GM18867 (cell line): ENCODE measurements around the gene GMNN.
"Not testable (repeated sequence)": the region's sequence is repeated elsewhere in the genome, so short reads cannot be mapped to it uniquely, and the experiment has no call there.

Source experiments
- ATAC-seq: cut with Tn5 transposase; IDR thresholded peaks from one replicate; pipeline ENCODE4 v1.9.1; 2021; ENCODE audit warnings: mild to moderate bottlenecking, moderate library complexity; ENCODE audit not compliant: unreplicated experiment

The GMNN gene

DNA sequence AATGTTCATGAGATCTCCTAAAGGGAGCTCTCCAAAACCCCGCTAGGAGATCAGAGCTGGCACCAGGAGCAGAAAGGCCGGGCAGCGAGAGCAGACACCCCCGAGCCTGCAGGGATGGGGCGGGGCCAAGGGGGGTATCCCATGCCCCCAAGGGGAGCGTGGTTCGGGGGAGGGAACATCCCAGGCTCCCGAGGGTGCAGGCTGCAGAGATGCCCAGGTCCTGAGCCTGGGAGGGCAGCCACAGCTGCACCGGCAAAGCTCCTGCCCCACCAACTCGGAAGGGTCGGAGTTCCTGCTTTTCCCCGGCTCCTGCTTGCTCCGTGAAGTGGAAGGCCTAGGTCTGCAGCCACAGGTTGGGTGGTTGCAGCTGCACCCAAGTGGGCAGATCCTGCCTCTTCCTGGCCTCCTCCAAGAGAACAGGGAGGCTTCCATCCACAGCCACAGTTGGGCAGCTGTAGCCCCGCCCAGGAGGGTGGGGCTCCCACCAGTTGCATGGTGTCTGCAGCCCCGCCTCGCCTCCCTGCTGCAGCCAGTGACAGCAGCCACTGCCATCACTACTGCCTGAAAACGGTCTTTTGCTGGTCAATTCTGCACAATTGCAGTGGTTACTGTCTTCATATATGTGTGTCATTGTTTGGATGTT, 13.4 kb upstream of the GMNN start:
- no peak for ATAC-seq

DNA sequence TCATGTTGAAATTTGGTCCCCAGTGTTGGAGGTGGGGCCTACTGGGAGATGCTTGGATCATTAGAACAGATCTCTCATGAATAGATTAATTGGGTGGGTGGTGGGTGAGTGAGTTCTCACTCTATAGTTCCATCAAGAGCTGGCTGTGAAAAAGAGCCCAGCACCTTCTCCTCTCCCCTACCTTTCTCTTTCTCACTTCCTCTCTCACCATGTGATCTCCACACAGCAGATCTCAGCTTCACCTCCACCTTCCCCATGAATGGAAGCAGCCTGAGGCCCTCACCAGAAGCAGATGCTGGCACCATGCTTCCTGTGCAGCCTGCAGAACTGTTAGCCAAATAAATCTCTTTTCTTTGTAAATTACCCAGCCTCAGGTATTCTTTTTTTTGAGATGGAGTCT, 12.9 kb upstream of the GMNN start:
- ATAC-seq: no peak

DNA sequence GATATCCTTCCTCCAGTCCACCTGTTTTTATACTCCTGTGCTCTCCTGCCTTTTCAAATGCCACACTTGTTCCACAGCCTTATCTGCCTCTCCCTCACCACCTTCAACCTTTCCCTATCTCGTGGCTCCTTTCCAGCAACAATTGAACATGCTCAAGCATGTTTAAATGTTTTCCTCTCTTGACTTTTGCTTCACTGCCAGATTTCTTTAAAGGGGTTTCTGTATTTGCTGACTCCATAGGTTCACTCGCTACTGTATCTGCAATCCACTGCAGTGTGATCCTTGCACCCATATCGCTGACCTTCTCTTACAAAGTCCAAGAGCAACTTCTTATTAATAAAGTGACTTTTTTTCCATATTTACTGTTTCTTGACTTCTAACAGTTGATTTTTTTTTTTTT, 11.2 kb upstream of the GMNN start:
- no peak for ATAC-seq

DNA sequence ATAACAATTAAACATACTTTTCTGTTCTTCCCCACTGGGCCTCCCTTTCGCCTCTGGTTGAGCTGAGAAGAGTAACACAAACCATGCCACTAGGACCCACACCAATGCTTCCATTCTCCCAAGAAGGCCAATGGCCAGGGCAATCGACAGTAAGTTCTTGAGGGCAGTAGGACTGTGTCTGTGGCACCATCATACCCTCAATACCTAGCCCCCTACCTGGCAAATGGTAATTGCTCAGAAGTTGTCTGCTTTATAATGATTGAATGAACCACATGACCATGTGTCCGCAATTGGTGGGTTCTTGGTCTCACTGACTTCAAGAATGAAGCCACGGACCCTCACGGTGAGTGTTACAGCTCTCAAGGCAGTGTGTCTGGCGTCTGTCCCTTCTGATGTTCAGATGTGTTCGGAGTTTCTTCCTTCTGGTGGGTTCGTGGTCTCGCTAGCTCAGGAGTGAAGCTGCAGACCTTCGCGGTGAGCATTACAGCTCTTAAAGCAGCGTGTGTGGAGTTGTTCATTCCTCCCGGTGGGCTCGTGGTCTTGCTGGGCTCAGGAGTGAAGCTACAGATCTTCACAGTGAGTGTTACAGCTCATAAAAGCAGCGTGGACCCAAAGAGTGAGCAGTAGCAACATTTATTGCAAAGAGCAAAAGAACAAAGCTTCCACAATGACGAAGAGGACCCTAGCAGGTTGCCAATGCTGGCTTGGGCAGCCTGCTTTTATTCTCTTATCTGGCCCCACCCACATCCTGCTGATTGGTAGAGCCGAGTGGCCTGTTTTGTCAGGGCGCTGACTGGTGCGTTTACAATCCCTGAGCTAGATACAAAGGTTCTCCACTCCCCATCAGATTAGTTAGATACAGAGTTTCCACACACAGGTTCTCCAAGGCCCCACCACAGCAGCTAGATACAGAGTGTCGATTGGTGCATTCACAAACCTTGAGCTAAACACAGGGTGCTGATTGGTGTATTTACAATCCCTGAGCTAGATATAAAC, 9.6 kb upstream of the GMNN start:
- not testable (repeated sequence) for ATAC-seq

DNA sequence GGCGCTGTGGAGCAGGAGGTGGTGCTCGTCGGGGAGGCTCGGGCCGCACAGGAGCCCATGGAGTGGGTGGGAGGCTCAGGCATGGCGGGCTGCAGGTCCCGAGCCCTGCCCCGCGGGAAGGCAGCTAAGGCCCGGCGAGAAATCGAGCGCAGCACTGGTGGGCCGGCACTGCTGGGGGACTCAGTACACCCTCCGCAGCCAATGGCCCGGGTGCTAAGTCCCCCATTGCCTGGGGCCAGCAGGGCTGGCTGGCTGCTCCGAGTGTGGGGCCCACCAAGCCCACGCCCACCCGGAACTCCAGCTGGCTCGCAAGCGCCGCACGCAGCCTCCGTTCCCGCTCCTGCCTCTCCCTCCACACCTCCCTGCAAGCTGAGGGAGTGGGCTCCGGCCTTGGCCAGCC, 8.8 kb upstream of the GMNN start:
- ATAC-seq: not testable (repeated sequence)

DNA sequence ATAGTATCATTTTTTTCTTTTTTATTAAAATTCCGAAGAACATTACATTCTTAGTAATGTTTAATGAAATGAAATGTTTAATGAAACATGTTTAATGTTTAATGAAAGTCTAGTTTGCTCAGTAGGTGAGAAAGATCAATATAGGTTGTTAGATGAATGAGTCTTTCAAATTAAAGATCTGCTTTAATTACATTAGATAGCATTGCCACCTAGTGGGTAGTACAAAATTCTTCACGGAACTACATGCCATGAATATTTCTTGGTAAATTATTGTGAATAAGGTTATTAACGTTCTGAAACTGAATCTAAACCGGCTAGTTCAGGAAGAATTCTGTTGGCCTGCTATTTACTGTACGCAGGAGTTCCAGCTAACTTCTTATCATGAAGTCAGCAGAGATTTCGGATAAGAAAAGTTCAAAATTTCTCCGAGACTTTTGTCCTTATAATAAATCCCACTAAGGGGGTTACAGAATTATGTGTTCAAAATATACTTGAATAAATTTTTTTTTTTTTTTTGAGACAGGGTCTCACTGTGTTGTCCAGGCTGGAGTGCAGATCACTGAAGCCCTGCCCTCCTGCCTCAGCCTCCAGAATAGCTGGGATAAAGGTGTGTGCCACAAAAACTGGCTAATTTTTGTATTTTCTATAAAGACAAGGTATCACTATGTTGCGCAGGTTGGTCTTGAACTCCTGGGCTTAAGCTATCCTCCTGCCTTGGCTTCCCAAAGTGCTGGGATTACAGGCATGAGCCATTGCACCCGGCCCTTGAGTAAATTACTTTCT, 7.9 kb upstream of the GMNN start:
- ATAC-seq: peak; percentile 56

DNA sequence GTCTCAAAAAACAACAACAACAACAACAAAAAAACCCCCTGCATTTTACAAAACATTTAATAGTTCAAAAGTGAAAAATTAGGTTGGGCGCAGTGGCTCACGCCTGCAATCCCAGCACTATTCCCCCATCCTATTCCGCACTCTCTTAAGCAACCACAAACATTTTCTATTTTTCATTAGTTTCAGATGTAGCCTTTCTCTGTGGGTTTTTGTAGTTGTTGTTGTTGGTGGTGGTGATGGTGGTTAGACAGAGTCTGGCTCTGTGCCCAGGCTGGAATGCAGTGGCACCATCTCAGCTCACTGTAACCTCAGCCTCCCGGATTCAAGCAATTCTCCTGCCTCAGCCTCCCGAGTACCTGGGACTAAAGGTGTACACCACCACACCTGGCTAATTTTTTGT, 6.4 kb upstream of the GMNN start:
- no peak for ATAC-seq

DNA sequence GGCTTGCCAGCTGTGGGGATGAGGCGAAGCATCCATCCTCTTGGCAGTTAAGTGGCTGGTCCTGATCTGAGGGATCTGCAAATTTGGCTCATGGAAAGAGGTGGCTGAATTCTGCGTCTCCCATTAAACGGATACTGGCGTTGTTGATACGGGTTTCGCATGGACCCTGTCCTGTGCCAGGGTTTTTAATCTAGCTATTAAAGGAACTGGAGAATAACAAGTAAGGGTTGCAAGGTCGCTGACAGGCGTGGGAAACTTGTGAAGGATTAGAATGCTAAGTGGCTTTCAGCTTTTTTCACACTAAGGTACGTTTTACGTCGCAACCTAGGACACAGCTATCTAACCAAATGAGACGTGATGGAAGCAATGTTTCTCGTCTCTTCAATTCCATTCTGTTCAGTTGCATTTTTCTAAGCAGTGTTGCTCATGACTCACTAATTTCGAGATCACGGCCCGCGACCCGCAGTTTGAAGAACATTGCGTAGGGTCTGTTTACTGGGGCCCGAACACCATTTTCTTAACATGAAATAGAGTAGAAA, 852 bp downstream of the GMNN start:
- ATAC-seq: peak; percentile 7

DNA sequence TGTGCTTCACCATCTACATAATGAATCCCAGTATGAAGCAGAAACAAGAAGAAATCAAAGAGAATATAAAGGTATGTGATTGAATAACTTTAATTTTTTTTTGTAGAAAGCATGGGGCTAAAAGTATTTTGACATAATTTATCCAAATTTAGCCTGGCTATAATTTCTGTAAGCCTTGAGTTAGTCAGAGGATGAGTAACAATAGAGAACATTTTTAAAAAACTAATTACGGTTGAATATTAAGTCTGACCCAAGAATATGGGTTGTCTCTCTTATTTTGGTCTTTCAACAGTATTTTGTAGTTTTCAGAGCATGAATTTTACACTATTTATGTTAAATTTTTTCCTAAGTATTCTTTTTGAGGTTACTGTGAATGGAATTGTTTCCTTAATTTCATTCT, 2.5 kb downstream of the GMNN start:
- no peak for ATAC-seq

DNA sequence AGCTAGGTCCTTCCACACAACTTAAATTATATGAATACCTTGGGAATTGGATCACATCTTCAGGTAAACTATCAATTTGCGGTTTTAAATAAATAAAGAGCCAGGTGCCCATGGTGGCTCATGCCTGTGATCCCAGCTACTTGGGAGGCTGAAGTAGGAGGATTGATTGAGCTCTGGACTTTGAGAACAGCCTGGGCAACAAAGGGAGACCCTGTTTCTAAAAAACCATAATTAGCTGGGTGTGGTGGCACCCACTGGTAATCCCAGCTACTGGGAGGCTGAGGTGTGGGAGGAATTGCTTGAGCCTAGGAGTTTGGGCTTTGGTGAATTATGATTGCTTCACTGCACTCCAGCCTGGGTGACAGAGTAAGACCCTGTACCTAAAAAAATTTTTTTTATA, 3.4 kb downstream of the GMNN start:
- no peak for ATAC-seq

DNA sequence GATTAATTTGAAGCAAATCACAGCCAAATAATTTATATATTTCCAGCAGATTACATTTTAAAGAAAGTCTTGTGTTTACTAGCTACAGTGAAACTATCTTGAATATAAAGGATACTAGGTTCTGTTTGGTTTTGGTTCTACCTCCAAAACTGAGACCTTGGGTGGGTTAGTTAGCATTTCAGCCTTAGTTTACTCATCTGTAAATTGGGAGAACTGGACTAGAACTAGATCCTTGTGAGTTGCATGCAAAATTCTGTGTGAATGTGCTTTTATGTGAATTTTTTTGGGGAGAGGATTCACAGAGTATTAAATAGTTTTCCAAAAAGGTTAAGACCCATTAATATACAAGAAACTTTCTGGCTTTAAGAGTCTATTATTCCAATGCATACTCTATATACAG, 4.1 kb downstream of the GMNN start:
- ATAC-seq: no peak

DNA sequence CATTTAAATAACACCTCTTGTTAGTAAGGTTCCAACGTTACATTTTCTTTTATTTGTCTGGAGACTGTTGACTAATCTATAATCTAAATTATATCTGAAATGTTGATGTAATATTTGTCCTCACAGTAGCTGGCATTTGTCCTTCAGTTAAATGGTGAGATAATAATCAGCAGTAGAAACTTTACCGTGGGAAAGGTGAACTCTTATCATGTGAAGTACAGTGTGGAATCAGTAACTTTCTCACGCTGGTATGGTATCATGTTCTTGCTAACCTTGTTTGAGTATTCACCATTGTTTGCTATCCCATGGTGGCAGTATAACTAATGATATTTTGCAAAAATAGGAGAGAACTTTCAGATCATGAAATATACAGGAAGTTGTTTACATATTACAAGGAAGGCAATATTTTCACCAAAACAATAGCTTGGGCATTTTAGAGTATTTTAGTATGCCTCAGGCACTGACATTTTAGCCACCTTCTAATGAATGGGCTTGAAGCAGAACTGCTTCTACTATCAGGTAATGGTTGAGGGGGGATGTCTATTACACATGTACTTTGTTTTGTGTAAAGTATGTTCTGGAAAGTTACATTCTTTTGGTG, 4.8 kb downstream of the GMNN start:
- no peak for ATAC-seq

DNA sequence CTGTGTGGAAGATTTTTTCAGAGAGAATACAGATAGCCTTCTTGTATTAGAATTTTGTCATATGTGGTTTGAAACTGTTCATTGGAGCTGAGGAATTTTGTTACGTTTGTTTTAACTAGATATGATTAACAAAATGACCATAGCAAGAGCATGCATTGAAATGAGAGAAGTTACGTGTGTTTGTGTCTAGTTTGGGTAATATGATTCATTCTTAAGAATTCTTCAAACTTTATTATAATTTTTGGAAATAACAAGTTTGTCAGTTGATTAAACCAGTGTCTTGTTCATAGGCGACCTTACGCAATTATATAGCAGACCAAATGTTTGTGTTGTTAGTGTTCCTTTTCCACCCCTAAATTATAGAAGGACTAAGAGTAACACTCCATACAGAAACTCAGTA, 5.5 kb downstream of the GMNN start:
- ATAC-seq: no peak

DNA sequence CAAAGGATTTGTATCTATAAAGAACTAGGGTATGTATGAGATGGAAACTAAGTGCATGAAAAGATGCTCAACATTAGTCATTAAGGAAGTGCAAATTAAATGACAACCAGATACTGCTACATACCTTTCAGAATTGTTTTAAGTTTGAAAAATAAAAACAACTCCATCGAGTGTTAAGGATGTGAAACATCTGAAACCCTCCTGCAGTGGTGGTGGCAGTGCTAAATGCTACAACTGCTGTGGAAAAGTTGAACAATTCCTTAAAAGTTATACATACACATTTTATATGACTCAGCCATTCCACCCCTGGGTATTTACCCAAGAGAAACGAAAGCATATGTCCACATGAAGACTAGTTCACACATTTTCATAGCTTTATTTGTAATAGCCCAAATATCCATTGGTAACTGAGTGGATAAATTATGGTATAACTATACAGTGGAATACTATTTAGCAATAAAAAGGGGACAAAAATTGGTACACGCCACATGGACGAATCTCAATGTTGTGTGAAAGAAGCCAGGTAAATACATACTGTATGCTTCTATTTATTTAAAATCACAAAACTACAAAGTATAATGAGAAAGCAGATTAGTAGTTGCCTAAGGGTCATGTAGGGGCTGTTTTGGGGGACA, 13.4 kb downstream of the GMNN start:
- no peak for ATAC-seq

DNA sequence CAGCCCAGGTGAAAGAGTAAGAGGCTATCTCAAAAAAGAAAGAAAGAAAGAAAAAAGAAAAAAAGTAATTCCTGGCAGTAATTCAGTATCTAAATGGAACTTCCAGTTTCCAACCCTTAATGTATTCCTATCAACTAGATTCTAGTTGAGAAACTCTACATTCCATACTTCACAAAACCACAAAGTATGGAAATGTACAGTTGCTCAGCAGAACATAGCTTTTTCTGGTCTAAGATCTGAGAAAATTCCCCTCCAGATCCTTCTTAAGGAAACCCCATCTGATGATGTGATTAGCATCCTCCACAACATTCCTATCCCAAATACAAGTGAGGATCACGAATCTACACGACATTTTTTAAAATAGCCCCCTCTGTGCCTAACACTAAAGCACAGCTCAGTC, 20.4 kb downstream of the GMNN start:
- no peak for ATAC-seq

DNA sequence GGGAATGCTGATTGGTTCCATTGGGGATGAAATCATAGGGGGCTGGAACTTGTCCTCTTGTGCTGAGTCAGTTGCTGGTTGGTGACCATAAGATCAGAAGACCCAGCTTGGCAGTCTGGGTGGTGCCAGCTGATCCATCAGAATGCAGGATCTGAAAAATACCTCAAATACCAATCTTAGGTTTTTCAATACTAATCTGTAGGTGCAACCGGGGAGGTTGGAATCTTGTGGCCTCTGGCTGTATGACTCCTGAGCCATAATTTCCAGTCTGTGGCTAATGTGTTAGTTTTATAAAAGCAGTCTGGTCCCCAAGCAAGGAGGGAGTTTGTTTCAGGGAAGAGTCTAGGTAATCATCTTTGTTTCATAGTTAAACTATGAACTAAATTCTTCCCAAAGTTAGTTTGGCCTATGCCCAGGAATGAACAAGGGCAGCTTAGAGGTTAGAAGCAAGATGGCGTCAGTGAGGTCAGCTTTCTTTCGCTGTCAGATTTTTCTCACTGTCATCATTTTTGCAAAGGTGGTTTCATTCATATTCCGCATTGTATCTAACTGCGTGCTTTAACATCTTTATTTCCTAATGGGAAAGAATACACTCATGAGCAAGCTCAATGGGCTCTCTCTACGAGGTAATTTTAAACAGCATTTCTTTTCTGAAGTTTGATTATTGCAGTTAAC, 22.0 kb downstream of the GMNN start:
- no peak for ATAC-seq

DNA sequence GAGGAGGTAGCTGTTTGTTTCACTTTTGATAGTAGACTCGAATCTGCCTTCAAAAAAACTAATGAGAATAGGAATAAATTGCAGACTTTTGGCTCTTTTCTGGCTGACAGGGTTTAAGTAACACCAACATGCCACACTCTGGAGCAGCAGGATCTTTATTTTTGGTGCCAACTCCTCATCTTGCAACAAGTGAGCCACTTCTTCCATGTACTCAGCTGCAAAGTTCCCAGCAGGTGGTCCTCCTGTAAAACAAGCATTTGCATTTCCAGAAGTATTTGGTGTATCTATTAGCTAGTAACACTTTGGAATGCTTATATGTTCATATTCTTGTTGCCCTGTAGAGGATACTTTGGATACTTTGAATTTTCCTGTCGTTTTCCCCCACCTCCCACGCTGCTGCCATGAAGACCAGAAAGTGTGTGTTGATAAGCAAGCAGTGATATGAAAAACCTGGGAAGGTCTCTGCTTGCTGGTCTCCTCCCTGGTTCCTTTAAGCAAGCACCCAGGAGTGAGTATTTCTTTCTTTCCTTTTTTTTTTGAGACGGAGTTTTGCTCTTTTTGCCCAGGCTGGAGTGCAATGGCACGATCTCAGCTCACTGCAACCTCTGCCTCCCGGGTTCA, 23.0 kb downstream of the GMNN start:
- ATAC-seq: no peak

DNA sequence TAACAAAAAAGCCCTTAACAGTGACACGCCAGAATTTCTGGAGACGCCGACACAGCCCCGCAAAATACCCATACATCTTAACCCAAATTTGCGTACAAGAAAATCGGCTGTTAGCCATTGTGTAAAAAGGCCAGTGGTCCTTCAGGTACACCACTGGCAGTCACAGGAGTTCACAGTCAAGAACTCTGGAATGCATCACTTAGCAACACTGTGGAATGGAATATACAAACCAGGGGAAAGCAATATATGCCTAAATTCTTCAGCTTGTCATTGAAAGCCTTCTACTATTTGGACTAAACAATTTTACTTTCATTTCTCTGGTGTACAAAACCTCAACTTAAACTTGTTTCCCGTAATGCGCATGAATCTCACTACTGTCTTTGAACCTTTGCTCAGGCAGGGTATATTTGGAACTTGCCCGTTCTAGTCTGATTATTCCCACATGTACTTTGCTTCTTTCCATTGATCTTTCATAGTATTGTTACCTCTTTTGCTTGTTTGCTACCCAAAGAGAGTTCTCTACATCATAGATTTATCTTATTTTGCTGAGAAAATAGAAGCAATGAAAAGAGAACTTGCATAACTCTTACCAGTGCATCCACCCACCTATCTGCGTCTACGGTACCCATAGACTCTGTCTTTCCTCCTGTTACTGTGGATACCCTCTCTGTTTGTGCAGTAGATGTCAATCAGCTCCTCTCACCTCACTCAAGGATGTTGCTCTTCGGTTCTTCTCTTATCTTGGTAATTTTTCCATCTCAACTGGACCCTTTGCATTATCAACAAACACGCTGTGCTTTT, 24.2 kb downstream of the GMNN start, which contains the start of gene ARMH2:
Gene ARMH2 (minus strand): TSS at position 178 of the 801 bp plus-strand sequence. CDS start 60 bp downstream, at position 118.
- ATAC-seq: no peak
